HG02571 (cell line): ENCODE results near the gene NMT2.
"Not testable (repeated sequence)": the region's sequence is repeated elsewhere in the genome, so short reads cannot be mapped to it uniquely, and the experiment has no call there.

Experiments
- ATAC-seq: cut with Tn5 transposase; IDR thresholded peaks from one replicate; pipeline ENCODE4 v1.9.1; 2021; ENCODE audit warnings: mild to moderate bottlenecking, moderate library complexity; ENCODE audit not compliant: unreplicated experiment

Gene NMT2

GRCh38 chr10:15168291-15168785 is at the start of gene NMT2:
Gene NMT2 (minus strand): TSS chr10:15168693. CDS start chr10:15168612, 81 bp downstream.
- peak; percentile 94 for ATAC-seq

- ATAC-seq: no peak
Observed at GRCh38 chr10:15216700-15217099, 48.2 kb upstream of the NMT2 start.

- ATAC-seq: no peak
Observed at GRCh38 chr10:15214237-15214636, 45.7 kb upstream of the NMT2 start.

- no peak for ATAC-seq
Observed at GRCh38 chr10:15213461-15213861, 45.0 kb upstream of the NMT2 start.

GRCh38 chr10:15211464-15211979 is 43.0 kb upstream of the NMT2 start:
- ATAC-seq: no peak

GRCh38 chr10:15210521-15210920 is 42.0 kb upstream of the NMT2 start:
- no peak for ATAC-seq

- no peak for ATAC-seq
Observed at GRCh38 chr10:15209827-15210509, 41.5 kb upstream of the NMT2 start.

- ATAC-seq: no peak
Observed at GRCh38 chr10:15208221-15208620, 39.7 kb upstream of the NMT2 start.

GRCh38 chr10:15207410-15207809 is 38.9 kb upstream of the NMT2 start:
- not testable (repeated sequence) for ATAC-seq

GRCh38 chr10:15202639-15203038 is 34.1 kb upstream of the NMT2 start:
- no peak for ATAC-seq

- ATAC-seq: not testable (repeated sequence)
Observed at GRCh38 chr10:15202301-15202621, 33.8 kb upstream of the NMT2 start.

GRCh38 chr10:15201589-15202300 is 33.3 kb upstream of the NMT2 start:
- no peak for ATAC-seq

- no peak for ATAC-seq
Observed at GRCh38 chr10:15200626-15201025, 32.1 kb upstream of the NMT2 start.

- no peak for ATAC-seq
Observed at GRCh38 chr10:15197911-15198310, 29.4 kb upstream of the NMT2 start.

GRCh38 chr10:15197276-15197675 is 28.8 kb upstream of the NMT2 start:
- no peak for ATAC-seq

GRCh38 chr10:15196021-15196834 is 27.7 kb upstream of the NMT2 start:
- no peak for ATAC-seq

- no peak for ATAC-seq
Observed at GRCh38 chr10:15189133-15189885, 20.8 kb upstream of the NMT2 start.

GRCh38 chr10:15188603-15189002 is 20.1 kb upstream of the NMT2 start:
- no peak for ATAC-seq

GRCh38 chr10:15183689-15184481 is 15.4 kb upstream of the NMT2 start:
- no peak for ATAC-seq
